K562 (cell line): ENCODE data around the gene F12. TPM values are rescaled to one million over a fixed set of nuclear protein-coding genes. Genes with fewer than 3 reads are reported as not detected.

ENCODE experiments used
- RB1 ChIP-seq: fragments of 450-650 bp; IDR thresholded peaks from 2 replicates; pipeline ENCODE4 v1.6.1; 2017; ENCODE audit warnings: low read depth, mild to moderate bottlenecking
- polyA plus RNA-seq, 8 experiments: library from polyadenylated mRNA; depleted of rRNA in 4 of 8; stranded (reverse) in 5 of 8; unstranded in 3 of 8; fragments of >200 nt; fragmentation: Nextera tagmentation in 2 of 8; fragmentation: Illumina TruSeq in 1 of 8; extraction: Ambion mirVana in 2 of 8; extraction: Trizol in 1 of 8; gene quantifications; 2 replicates each; pipeline versions ENCODE4 v1.2.1 to v1.2.3, GENCODE V29; 2011 to 2014; ENCODE audit warnings: inconsistent platforms in 1 of 8, missing spikeins in 1 of 8
- total RNA-seq, 7 experiments: library from RNA; depleted of rRNA in 6 of 7; stranded (reverse); fragments of >200 nt in 6 of 7; fragmentation: Illumina TruSeq in 2 of 7; extraction: Trizol in 2 of 7; gene quantifications; 2 replicates each; pipeline versions ENCODE4 v1.2.1 to v1.2.3, GENCODE V29; 2011 to 2021; ENCODE audit warnings: low replicate concordance in 1 of 7
- TF ChIP-seq, protein P1 (sequence below): fragments of 250-450 bp; sonication (Bioruptor Pico); IDR thresholded peaks from 2 replicates; pipeline ENCODE4 v1.8.0; 2022; ENCODE audit warnings: inconsistent platforms, mild to moderate bottlenecking, moderate library complexity, borderline replicate concordance
- TF ChIP-seq, protein P2 (sequence below): sonication (generic); formaldehyde crosslinking; IDR thresholded peaks from 2 replicates; pipeline ENCODE4 v1.8.1; 2023; ENCODE audit warnings: missing genetic modification reagents, mild to moderate bottlenecking, borderline replicate concordance
- TF ChIP-seq, protein P3 (sequence below): sonication (generic); formaldehyde crosslinking; IDR thresholded peaks from 2 replicates; pipeline ENCODE4 v1.9.0; 2022; ENCODE audit warnings: mild to moderate bottlenecking, missing genetic modification reagents
- TF ChIP-seq, protein P4 (sequence below): fragments of 450-650 bp; IDR thresholded peaks from 2 replicates; pipeline ENCODE4 v1.6.1; 2016; ENCODE audit warnings: borderline replicate concordance

The F12 gene
- total and polyA plus RNA-seq, 9 of the 15 experiments (the other 6 are each of a cell fraction or from before 2014, with no cell fraction given) = 0.59 to 18.3 (median 3.6) TPM

DNA sequence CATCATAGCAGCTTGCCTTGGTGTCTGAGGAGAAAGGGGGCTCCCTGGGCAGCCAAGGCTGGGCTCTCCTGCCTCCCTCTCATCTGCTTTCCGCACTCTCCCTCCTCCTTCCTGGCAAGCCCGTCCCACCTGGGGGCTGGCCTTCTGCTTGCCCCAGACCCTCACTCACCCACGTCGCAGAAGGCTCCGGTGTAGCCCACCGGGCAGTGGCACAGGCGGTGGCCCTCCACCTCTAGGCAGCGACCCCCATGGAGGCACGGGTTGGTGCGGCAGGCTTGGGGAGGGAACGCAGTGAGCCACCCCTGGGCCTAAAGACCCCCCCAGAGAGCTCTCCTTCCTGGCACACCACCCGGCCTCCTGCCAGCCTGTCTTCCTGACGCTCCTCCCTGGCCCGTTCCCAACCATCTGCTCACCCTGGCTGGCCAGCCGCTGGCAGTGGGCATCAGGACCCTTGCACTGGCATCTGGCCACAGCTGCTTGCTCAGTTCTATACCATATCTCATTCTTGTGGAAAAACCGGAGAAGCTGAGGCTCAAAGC is 4.7 kb downstream of the F12 start (continued):
- TF ChIP-seq, protein P1, sequence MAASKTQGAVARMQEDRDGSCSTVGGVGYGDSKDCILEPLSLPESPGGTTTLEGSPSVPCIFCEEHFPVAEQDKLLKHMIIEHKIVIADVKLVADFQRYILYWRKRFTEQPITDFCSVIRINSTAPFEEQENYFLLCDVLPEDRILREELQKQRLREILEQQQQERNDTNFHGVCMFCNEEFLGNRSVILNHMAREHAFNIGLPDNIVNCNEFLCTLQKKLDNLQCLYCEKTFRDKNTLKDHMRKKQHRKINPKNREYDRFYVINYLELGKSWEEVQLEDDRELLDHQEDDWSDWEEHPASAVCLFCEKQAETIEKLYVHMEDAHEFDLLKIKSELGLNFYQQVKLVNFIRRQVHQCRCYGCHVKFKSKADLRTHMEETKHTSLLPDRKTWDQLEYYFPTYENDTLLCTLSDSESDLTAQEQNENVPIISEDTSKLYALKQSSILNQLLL = no peak
- no peak for TF ChIP-seq RB1
- TF ChIP-seq, protein P2, sequence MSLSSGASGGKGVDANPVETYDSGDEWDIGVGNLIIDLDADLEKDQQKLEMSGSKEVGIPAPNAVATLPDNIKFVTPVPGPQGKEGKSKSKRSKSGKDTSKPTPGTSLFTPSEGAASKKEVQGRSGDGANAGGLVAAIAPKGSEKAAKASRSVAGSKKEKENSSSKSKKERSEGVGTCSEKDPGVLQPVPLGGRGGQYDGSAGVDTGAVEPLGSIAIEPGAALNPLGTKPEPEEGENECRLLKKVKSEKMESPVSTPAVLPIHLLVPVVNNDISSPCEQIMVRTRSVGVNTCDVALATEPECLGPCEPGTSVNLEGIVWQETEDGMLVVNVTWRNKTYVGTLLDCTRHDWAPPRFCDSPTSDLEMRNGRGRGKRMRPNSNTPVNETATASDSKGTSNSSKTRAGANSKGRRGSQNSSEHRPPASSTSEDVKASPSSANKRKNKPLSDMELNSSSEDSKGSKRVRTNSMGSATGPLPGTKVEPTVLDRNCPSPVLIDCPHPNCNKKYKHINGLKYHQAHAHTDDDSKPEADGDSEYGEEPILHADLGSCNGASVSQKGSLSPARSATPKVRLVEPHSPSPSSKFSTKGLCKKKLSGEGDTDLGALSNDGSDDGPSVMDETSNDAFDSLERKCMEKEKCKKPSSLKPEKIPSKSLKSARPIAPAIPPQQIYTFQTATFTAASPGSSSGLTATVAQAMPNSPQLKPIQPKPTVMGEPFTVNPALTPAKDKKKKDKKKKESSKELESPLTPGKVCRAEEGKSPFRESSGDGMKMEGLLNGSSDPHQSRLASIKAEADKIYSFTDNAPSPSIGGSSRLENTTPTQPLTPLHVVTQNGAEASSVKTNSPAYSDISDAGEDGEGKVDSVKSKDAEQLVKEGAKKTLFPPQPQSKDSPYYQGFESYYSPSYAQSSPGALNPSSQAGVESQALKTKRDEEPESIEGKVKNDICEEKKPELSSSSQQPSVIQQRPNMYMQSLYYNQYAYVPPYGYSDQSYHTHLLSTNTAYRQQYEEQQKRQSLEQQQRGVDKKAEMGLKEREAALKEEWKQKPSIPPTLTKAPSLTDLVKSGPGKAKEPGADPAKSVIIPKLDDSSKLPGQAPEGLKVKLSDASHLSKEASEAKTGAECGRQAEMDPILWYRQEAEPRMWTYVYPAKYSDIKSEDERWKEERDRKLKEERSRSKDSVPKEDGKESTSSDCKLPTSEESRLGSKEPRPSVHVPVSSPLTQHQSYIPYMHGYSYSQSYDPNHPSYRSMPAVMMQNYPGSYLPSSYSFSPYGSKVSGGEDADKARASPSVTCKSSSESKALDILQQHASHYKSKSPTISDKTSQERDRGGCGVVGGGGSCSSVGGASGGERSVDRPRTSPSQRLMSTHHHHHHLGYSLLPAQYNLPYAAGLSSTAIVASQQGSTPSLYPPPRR (CRISPR knock-in tag) = 0 out of 2 replicates have a peak, but pooled peaks have one; percentile 84
- TF ChIP-seq, protein P3, sequence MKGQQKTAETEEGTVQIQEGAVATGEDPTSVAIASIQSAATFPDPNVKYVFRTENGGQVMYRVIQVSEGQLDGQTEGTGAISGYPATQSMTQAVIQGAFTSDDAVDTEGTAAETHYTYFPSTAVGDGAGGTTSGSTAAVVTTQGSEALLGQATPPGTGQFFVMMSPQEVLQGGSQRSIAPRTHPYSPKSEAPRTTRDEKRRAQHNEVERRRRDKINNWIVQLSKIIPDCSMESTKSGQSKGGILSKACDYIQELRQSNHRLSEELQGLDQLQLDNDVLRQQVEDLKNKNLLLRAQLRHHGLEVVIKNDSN (CRISPR knock-in tag) = no peak; the same call in 1 of the 2 replicates
- TF ChIP-seq, protein P4, sequence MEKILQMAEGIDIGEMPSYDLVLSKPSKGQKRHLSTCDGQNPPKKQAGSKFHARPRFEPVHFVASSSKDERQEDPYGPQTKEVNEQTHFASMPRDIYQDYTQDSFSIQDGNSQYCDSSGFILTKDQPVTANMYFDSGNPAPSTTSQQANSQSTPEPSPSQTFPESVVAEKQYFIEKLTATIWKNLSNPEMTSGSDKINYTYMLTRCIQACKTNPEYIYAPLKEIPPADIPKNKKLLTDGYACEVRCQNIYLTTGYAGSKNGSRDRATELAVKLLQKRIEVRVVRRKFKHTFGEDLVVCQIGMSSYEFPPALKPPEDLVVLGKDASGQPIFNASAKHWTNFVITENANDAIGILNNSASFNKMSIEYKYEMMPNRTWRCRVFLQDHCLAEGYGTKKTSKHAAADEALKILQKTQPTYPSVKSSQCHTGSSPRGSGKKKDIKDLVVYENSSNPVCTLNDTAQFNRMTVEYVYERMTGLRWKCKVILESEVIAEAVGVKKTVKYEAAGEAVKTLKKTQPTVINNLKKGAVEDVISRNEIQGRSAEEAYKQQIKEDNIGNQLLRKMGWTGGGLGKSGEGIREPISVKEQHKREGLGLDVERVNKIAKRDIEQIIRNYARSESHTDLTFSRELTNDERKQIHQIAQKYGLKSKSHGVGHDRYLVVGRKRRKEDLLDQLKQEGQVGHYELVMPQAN = no peak
